HEK293 (cell line): ENCODE measurements around the gene MEGF6.

ENCODE experiments used
- CTCF ChIA-PET: fragments of 350-600 bp; formaldehyde crosslinking; extraction: SDS; loops from one replicate; lab custom pipeline; 2021; ENCODE audit warnings: antibody characterized with exemption; lab: Yijun Ruan, JAX
- POLR2A ChIA-PET: fragments of 300-600 bp; formaldehyde crosslinking; extraction: SDS; loops from one replicate; lab custom pipeline; 2020; ENCODE audit warnings: antibody characterized with exemption, inconsistent platforms; lab: Yijun Ruan, JAX
- H3K27ac ChIP-seq: fragments of 200-500 bp; sonication (Bioruptor generic); 2 replicates; pipeline ENCODE4 v1.5.1; 2014; ENCODE audit warnings: low read depth, low read length, control low read depth, inconsistent platforms; ENCODE audit errors: extremely low read depth
- H3K36me3 ChIP-seq, 2 experiments: fragments of 200-500 bp in 1 of 2; sonication (Bioruptor generic) in 1 of 2; 1 replicate in 1 of 2; 2 replicates in 1 of 2; pipeline ENCODE4 v1.5.1; 2014 to 2017; ENCODE audit warnings: inconsistent platforms in 2 of 2, low read length in 2 of 2; ENCODE audit not compliant: control insufficient read depth in 2 of 2, insufficient read depth in 1 of 2
- H3K4me1 ChIP-seq: fragments of 200-500 bp; sonication (Bioruptor generic); 2 replicates; pipeline ENCODE4 v1.5.1; 2014; ENCODE audit warnings: mild to moderate bottlenecking, low read length, inconsistent platforms; ENCODE audit not compliant: control insufficient read depth, insufficient read depth
- H3K4me3 ChIP-seq: 2 replicates; pipeline ENCODE4 v1.5.1; 2011; ENCODE audit warnings: low read depth, mild to moderate bottlenecking, control low read depth, low read length, moderate library complexity
- H3K9me3 ChIP-seq: fragments of 200-500 bp; sonication (Bioruptor generic); 2 replicates; pipeline ENCODE4 v1.5.1; 2014; ENCODE audit warnings: low read depth, low read length, inconsistent platforms; ENCODE audit not compliant: control insufficient read depth, insufficient read depth
- GLIS2 ChIP-seq: fragments of 450-650 bp; formaldehyde crosslinking; IDR thresholded peaks from 2 replicates; pipeline ENCODE4 v1.5.1; 2016; ENCODE audit warnings: missing biosample characterization, missing genetic modification characterization
- HOXC10 ChIP-seq: sonication (generic); formaldehyde crosslinking; IDR thresholded peaks from 2 replicates; pipeline ENCODE4 v1.8.1; 2023; ENCODE audit warnings: mild to moderate bottlenecking, missing genetic modification reagents
- KLF1 ChIP-seq: fragments of 450-650 bp; formaldehyde crosslinking; IDR thresholded peaks from 2 replicates; pipeline ENCODE4 v1.5.1; 2016; ENCODE audit warnings: missing biosample characterization, missing genetic modification characterization
- KLF10 ChIP-seq: fragments of 450-650 bp; IDR thresholded peaks from 2 replicates; pipeline ENCODE4 v1.5.1; 2018; ENCODE audit warnings: missing biosample characterization, mild to moderate bottlenecking, missing genetic modification characterization
- ZBTB7A ChIP-seq: fragments of 450-650 bp; formaldehyde crosslinking; IDR thresholded peaks from 2 replicates; pipeline ENCODE4 v1.5.1; 2016; ENCODE audit warnings: low read depth, missing biosample characterization, missing genetic modification characterization
- ZFP37 ChIP-seq: fragments of 450-650 bp; formaldehyde crosslinking; IDR thresholded peaks from 2 replicates; pipeline ENCODE4 v1.5.1; 2016; ENCODE audit warnings: missing biosample characterization, missing genetic modification characterization
- ZNF146 ChIP-seq: fragments of 450-650 bp; formaldehyde crosslinking; IDR thresholded peaks from 2 replicates; pipeline ENCODE4 v1.5.1; 2016; ENCODE audit warnings: missing biosample characterization, missing genetic modification characterization
- ZNF169 ChIP-seq: fragments of 450-650 bp; formaldehyde crosslinking; IDR thresholded peaks from 2 replicates; pipeline ENCODE4 v1.5.1; 2016; ENCODE audit warnings: missing biosample characterization, missing genetic modification characterization
- ZNF24 ChIP-seq: fragments of 450-650 bp; formaldehyde crosslinking; IDR thresholded peaks from 2 replicates; pipeline ENCODE4 v1.5.1; 2016; ENCODE audit warnings: missing biosample characterization, missing genetic modification characterization
- ZNF274 ChIP-seq, 2 experiments: fragments of 200-500 bp in 1 of 2; fragments of 450-650 bp in 1 of 2; sonication (Bioruptor generic) in 1 of 2; formaldehyde crosslinking in 1 of 2; IDR thresholded peaks; 2 replicates each; pipeline versions ENCODE4 v1.5.1 to v1.6.1; 2014 to 2016; ENCODE audit warnings: borderline replicate concordance in 1 of 2, inconsistent platforms in 1 of 2, low read length in 1 of 2, missing biosample characterization in 1 of 2, missing genetic modification characterization in 1 of 2
- ZNF354C ChIP-seq: fragments of 450-650 bp; formaldehyde crosslinking; IDR thresholded peaks from 2 replicates; pipeline ENCODE4 v1.5.1; 2016; ENCODE audit warnings: missing biosample characterization, missing genetic modification characterization, low read depth, borderline replicate concordance
- ZNF394 ChIP-seq: fragments of 450-650 bp; formaldehyde crosslinking; IDR thresholded peaks from 2 replicates; pipeline ENCODE4 v1.5.1; 2016; ENCODE audit warnings: missing biosample characterization, missing genetic modification characterization, mild to moderate bottlenecking, moderate library complexity, borderline replicate concordance
- ZNF433 ChIP-seq: fragments of 450-650 bp; formaldehyde crosslinking; IDR thresholded peaks from 2 replicates; pipeline ENCODE4 v1.5.1; 2016; ENCODE audit warnings: missing biosample characterization, missing genetic modification characterization, low read depth
- ZNF530 ChIP-seq: fragments of 450-650 bp; formaldehyde crosslinking; IDR thresholded peaks from 2 replicates; pipeline ENCODE4 v1.5.1; 2016; ENCODE audit warnings: low read depth, missing biosample characterization, missing genetic modification characterization
- ZNF571 ChIP-seq: fragments of 450-650 bp; formaldehyde crosslinking; IDR thresholded peaks from 2 replicates; pipeline ENCODE4 v1.5.0; 2017; ENCODE audit warnings: missing biosample characterization, missing genetic modification characterization
- ZSCAN30 ChIP-seq: fragments of 450-650 bp; IDR thresholded peaks from 2 replicates; pipeline ENCODE4 v1.5.1; 2018; ENCODE audit warnings: missing biosample characterization, mild to moderate bottlenecking, missing genetic modification characterization, moderate library complexity
- TF ChIP-seq, protein P1 (sequence below): fragments of 450-650 bp; formaldehyde crosslinking; conservative IDR thresholded peaks from 2 replicates; pipeline ENCODE4 v1.5.1; 2016; ENCODE audit warnings: low read depth, missing biosample characterization, missing genetic modification characterization
- TF ChIP-seq, protein P2 (sequence below): sonication (generic); formaldehyde crosslinking; IDR thresholded peaks from 2 replicates; pipeline ENCODE4 v1.8.1; 2022; ENCODE audit warnings: mild to moderate bottlenecking, moderate library complexity, missing genetic modification reagents
- TF ChIP-seq, protein P3 (sequence below): fragments of 450-650 bp; formaldehyde crosslinking; IDR thresholded peaks from 2 replicates; pipeline ENCODE4 v1.5.1; 2017; ENCODE audit warnings: missing biosample characterization, mild to moderate bottlenecking, missing genetic modification characterization, moderate library complexity
- TF ChIP-seq, protein P4 (sequence below): fragments of 450-650 bp; formaldehyde crosslinking; IDR thresholded peaks from 2 replicates; pipeline ENCODE4; 2016; ENCODE audit warnings: missing biosample characterization, missing genetic modification characterization
- TF ChIP-seq, protein P5 (sequence below): fragments of 450-650 bp; formaldehyde crosslinking; IDR thresholded peaks from 2 replicates; pipeline ENCODE4 v1.5.1; 2016; ENCODE audit warnings: missing biosample characterization, missing genetic modification characterization, low read depth
- TF ChIP-seq, protein P6 (sequence below): fragments of 450-650 bp; formaldehyde crosslinking; IDR thresholded peaks from 2 replicates; pipeline ENCODE4 v1.5.1; 2016; ENCODE audit warnings: missing biosample characterization, missing genetic modification characterization

The MEGF6 gene

DNA sequence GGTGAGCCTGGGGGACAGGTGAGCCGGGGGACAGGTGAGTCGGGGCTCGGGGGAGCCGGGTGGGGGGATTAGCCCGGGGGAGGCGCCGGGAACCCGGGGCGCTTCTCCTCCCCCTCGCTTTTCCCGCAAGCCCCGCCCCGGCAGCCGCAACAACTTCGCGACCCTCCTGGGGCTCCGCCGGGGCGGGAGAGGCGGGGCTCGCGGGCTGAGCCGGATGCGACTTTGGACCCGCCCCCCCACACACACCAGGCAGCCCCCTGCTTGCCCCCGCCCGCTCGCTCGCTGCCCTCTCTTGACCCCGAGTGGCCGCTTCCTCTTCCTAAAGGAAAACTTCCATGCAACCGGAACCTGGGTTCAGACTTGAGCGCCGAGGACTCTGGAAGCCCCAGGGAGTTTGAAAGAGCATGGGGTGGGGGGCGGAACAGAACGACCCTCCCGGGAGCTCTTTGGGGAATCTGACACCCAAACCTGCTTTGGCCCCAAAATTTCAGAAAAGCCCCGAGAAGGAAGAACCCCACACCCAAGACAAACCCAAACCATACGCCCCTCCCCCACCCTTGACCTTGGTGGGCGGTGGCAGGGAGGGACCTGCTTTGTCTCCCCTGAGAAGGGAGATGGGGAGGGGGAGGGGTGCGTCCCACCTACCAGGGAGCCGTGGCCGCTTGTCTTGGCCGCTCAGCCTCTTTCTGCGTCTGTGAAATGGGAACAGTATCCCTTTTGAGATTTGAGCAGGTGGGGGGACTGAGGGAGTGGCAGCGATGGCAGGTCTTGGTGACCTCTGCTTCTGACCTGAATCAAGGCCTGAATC lies 156.3 kb downstream of the MEGF6 start:
- Histone ChIP-seq H3K27ac (peak overlapping the region; percentile 51; the same call in 1 of the 2 replicates), H3K4me3 (peak overlapping the region; percentile 56), H3K9me3 (no peaks in the 10 kb centered on the region), H3K4me1 (no peaks in the 10 kb centered on the region), H3K36me3 (no peaks in the 10 kb centered on the region)
- CTCF ChIA-PET = interaction anchor here (1.0 to 1.5 kb wide), 2 partner anchors 26 to 29 kb away, joined by 3 to 7 read pairs; no protein-coding TSS in a partner anchor
- POLR2A ChIA-PET = no interaction called here
- TF ChIP-seq, protein P1, sequence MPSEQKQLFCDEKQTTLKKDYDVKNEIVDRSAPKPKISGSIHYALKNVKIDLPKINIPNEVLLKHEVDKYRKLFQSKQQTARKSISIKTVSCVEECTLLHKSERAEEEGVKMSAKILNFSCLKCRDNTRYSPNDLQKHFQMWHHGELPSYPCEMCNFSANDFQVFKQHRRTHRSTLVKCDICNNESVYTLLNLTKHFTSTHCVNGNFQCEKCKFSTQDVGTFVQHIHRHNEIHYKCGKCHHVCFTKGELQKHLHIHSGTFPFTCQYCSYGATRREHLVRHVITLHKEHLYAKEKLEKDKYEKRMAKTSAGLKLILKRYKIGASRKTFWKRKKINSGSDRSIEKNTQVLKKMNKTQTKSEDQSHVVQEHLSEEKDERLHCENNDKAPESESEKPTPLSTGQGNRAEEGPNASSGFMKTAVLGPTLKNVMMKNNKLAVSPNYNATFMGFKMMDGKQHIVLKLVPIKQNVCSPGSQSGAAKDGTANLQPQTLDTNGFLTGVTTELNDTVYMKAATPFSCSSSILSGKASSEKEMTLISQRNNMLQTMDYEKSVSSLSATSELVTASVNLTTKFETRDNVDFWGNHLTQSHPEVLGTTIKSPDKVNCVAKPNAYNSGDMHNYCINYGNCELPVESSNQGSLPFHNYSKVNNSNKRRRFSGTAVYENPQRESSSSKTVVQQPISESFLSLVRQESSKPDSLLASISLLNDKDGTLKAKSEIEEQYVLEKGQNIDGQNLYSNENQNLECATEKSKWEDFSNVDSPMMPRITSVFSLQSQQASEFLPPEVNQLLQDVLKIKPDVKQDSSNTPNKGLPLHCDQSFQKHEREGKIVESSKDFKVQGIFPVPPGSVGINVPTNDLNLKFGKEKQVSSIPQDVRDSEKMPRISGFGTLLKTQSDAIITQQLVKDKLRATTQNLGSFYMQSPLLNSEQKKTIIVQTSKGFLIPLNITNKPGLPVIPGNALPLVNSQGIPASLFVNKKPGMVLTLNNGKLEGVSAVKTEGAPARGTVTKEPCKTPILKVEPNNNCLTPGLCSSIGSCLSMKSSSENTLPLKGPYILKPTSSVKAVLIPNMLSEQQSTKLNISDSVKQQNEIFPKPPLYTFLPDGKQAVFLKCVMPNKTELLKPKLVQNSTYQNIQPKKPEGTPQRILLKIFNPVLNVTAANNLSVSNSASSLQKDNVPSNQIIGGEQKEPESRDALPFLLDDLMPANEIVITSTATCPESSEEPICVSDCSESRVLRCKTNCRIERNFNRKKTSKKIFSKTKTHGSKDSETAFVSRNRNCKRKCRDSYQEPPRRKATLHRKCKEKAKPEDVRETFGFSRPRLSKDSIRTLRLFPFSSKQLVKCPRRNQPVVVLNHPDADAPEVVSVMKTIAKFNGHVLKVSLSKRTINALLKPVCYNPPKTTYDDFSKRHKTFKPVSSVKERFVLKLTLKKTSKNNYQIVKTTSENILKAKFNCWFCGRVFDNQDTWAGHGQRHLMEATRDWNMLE (tag by site-specific recombination) = no peak
- TF ChIP-seq HOXC10 (CRISPR knock-in tag) = no peak
- no peak for TF ChIP-seq ZNF169
- no peak for TF ChIP-seq ZNF24
- TF ChIP-seq ZNF274 (IDR thresholded peaks at IDR 0.05; ENCODE audit: low read length) = no peak
- TF ChIP-seq ZNF274 (tag by site-specific recombination; IDR thresholded peaks at IDR 0.05; ENCODE audit: borderline replicate concordance) = no peak
- TF ChIP-seq, protein P2, sequence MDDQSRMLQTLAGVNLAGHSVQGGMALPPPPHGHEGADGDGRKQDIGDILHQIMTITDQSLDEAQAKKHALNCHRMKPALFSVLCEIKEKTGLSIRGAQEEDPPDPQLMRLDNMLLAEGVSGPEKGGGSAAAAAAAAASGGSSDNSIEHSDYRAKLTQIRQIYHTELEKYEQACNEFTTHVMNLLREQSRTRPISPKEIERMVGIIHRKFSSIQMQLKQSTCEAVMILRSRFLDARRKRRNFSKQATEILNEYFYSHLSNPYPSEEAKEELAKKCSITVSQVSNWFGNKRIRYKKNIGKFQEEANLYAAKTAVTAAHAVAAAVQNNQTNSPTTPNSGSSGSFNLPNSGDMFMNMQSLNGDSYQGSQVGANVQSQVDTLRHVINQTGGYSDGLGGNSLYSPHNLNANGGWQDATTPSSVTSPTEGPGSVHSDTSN (CRISPR knock-in tag) = no peak
- TF ChIP-seq ZBTB7A (tag by site-specific recombination) = no peak
- no peak for TF ChIP-seq ZSCAN30
- TF ChIP-seq, protein P3, sequence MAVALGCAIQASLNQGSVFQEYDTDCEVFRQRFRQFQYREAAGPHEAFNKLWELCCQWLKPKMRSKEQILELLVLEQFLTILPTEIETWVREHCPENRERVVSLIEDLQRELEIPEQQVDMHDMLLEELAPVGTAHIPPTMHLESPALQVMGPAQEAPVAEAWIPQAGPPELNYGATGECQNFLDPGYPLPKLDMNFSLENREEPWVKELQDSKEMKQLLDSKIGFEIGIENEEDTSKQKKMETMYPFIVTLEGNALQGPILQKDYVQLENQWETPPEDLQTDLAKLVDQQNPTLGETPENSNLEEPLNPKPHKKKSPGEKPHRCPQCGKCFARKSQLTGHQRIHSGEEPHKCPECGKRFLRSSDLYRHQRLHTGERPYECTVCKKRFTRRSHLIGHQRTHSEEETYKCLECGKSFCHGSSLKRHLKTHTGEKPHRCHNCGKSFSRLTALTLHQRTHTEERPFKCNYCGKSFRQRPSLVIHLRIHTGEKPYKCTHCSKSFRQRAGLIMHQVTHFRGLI (tag by site-specific recombination) = no peak
- TF ChIP-seq ZNF146 (tag by site-specific recombination) = no peak
- TF ChIP-seq ZNF433 (tag by site-specific recombination) = no peak
- TF ChIP-seq KLF10 (tag by site-specific recombination) = 0 out of 2 replicates have a peak, but pooled peaks have one; percentile 23
- TF ChIP-seq ZNF354C (tag by site-specific recombination) = no peak
- TF ChIP-seq ZNF394 (tag by site-specific recombination) = no peak
- no peak for TF ChIP-seq ZFP37 (tag by site-specific recombination)
- TF ChIP-seq ZNF571 (tag by site-specific recombination) = no peak
- TF ChIP-seq, protein P4, sequence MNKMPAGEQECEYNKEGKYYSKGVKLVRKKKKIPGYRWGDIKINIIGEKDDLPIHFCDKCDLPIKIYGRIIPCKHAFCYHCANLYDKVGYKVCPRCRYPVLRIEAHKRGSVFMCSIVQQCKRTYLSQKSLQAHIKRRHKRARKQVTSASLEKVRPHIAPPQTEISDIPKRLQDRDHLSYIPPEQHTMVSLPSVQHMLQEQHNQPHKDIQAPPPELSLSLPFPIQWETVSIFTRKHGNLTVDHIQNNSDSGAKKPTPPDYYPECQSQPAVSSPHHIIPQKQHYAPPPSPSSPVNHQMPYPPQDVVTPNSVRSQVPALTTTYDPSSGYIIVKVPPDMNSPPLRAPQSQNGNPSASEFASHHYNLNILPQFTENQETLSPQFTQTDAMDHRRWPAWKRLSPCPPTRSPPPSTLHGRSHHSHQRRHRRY (tag by site-specific recombination) = no peak
- peak; percentile 90 for TF ChIP-seq KLF1 (tag by site-specific recombination)
- TF ChIP-seq, protein P5, sequence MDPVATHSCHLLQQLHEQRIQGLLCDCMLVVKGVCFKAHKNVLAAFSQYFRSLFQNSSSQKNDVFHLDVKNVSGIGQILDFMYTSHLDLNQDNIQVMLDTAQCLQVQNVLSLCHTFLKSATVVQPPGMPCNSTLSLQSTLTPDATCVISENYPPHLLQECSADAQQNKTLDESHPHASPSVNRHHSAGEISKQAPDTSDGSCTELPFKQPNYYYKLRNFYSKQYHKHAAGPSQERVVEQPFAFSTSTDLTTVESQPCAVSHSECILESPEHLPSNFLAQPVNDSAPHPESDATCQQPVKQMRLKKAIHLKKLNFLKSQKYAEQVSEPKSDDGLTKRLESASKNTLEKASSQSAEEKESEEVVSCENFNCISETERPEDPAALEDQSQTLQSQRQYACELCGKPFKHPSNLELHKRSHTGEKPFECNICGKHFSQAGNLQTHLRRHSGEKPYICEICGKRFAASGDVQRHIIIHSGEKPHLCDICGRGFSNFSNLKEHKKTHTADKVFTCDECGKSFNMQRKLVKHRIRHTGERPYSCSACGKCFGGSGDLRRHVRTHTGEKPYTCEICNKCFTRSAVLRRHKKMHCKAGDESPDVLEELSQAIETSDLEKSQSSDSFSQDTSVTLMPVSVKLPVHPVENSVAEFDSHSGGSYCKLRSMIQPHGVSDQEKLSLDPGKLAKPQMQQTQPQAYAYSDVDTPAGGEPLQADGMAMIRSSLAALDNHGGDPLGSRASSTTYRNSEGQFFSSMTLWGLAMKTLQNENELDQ (tag by site-specific recombination) = no peak
- TF ChIP-seq, protein P6, sequence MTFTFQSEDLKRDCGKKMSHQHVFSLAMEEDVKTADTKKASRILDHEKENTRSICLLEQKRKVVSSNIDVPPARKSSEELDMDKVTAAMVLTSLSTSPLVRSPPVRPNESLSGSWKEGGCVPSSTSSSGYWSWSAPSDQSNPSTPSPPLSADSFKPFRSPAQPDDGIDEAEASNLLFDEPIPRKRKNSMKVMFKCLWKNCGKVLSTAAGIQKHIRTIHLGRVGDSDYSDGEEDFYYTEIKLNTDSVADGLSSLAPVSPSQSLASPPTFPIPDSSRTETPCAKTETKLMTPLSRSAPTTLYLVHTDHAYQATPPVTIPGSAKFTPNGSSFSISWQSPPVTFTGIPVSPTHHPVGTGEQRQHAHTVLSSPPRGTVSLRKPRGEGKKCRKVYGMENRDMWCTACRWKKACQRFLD (tag by site-specific recombination) = no peak
- no peak for TF ChIP-seq ZNF530 (tag by site-specific recombination)
- TF ChIP-seq GLIS2 (tag by site-specific recombination) = 0 out of 2 replicates have a peak, but pooled peaks have one; percentile 44
